ENCODE results near the gene CSNK1G2.

- TF ChIP-seq CTCF (IDR thresholded peaks at IDR 0.05) (no peak), POLR2A (IDR thresholded peaks at IDR 0.05) (no peak)
Measured at GRCh38 chr19:2016041-2016807, 75.3 kb downstream of the CSNK1G2 start.

All from vagina (tissue), 2 donors.